MV-4-11 (cell line): ENCODE measurements around the gene HORMAD1.
"Not testable (repeated sequence)": the region's sequence is repeated elsewhere in the genome, so short reads cannot be mapped to it uniquely, and the experiment has no call there.

Experiments
- DNase-seq: peaks from one replicate; lab custom pipeline; 2025; lab: John Stamatoyannopoulos, UW

Gene HORMAD1

DNA sequence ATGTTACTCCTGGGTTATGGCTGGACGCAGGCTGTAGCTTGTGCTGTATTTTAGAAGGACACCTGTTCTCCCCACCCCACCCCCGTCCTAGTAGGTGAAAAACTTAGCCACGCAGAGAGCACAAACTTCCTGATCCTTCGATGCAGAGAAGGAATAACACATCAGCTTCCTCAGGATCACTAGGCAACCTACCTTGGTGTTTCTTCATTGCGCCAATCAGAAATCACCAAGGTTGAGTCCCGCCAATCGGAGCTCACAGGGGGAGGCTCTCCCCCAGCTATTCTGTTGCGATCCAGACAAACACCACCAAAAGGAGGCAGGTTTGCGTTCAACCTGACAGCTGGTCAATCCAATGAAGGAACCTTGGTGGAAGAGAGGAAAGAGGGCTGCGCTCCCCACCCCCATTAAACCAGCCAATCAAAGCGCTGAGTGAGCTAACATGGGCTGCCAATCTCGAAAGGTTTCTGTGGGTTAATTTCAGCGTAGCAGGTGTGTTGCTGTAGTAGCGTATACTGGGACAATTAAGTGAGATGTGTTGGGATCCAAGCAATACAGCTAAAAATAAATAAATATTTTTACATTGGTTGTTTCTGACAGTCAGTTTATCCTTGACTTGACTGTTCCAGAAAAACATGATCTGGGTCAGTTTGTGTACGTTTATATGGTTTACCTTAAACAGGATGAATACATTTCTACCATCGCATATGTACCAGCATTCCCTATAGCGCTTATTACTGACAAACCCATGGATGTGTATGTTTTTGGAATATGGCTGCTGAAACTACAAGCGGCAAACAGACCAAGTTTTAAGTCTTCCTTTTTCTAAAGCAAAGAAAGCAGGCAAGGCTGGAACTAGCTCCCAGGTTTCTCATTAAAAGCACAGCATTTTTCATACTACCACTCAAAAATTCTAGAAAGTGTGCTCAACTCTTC is 23.4 kb downstream of the HORMAD1 start, which contains the start of gene GOLPH3L:
Gene GOLPH3L, minus strand, starts transcription at position 160 of the 933 bp plus-strand sequence. CDS start 2,316 bp downstream, outside the sequence.
- peak; percentile 93 for DNase-seq

GRCh38 chr1:150696590-150696989 is 24.1 kb downstream of the HORMAD1 start:
- no peak for DNase-seq

GRCh38 chr1:150696162-150696561 is 24.5 kb downstream of the HORMAD1 start:
- DNase-seq, result peak; percentile 17

DNA sequence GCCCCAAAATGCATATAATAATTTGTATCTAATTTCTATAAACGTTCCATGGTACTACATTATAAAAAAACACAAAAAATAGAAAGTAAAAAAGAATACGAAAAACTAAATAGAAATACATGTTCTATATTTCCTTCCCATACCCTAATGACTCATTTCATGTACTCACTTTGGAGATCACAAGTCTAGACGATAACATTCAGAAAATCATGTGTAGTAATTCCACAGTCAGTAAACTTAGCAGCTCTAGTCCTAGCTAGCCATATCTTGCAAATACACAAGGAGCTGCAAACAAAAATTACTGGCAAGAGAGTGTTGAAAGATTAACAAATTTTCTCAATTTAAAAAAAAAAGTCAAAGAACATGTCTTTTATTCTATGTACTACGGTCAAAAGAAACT is 25.1 kb downstream of the HORMAD1 start:
- no peak for DNase-seq

- no peak for DNase-seq
Observed at GRCh38 chr1:150692720-150693119, 28.0 kb downstream of the HORMAD1 start.

DNA sequence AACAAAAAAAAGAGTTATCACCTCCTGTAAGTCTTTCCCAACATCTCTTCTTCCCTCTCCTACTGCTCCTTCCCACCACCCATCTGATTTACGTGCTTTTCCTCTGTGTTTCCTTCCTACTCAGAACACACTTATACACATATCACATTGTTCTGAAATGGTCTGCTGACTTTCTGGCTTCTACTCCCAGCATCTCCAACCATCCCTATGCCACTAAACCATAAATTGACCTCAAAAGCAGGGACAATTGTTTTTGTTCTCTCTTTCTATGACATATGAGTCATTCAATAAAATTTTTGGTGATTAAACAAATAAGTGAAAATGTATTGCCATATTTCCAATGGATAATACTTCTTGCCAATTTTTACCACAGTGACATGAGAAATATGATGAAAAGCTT is 31.9 kb downstream of the HORMAD1 start:
- no peak for DNase-seq

DNA sequence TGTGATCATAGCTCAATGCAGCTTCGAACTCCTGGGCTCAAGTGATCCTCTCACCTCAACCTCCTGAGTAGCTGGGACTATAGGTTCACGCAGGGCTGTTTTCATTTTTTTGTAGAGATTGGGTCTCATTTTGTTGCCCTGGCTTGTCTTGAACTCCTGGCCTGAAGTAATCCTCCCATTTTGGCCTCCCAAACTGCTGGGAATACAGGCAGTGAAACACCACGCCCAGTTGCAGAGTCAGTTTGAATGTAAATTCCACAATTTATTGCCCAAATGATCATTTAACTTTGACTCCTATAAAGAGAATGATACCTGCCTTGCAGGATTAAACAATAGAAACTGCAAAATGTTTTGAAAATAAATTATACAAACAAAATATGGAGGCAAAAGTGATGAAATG is 34.4 kb downstream of the HORMAD1 start:
- DNase-seq, result no peak

- DNase-seq, result no peak
Observed at GRCh38 chr1:150683914-150684313, 36.8 kb downstream of the HORMAD1 start.

DNA sequence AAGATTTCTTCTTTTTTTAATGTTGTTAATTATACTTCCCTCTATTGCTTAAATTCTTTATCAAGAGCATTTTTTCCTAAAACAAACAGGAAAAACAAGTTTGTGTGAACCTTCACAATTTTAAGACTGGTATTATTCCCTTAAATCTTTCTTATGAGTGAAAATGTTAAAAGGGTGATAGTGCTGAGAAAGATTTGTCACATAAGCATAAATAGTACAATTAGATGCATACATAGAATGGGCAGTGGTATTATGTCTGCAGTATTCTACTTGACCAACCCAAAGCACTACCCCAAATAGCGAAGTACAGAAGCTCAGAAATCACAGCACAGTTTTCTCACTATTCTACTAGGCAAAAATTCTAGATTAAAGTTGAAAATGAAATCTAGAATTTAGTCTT is 41.7 kb downstream of the HORMAD1 start:
- DNase-seq, result no peak

- no peak for DNase-seq
Observed at GRCh38 chr1:150674881-150675280, 45.8 kb downstream of the HORMAD1 start.

- no peak for DNase-seq
Observed at GRCh38 chr1:150663321-150663720, 57.4 kb downstream of the HORMAD1 start.

DNA sequence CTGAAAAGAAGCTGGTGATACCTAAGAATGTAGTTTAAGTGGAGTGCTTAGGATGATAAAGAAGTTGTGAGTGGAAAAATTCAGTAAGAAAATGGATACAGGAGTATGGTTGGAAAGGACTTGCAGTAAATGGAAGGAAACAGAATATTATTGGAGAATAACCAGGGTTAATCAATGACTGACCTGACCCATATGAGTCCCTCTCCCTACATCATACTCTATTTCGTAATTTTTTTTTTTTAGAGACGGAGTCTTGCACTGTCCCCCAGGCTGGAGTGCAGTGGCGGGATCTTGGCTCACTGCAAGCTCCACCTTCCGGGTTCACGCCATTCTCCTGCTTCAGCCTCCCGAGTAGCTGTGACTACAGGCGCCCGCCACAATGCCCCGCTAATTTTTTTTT is 57.9 kb downstream of the HORMAD1 start:
- DNase-seq, result no peak

DNA sequence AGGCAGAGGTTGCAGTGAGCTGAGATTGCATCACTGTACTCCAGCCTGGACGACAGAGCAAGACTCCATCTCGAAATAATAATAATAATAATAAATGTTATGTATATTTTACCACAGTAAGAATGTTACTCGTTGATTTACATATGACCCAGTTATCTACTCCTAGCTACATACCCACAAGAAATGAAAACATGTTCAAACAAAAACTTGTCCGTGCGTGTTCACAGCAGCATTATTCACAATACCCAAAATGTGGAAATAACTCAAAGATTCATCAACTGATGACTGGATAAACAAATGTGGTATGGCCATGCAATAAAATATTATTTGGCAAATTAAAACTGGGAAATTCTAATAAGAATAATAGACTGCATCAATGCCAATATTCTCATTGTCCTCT is 59.5 kb downstream of the HORMAD1 start:
- no peak for DNase-seq

DNA sequence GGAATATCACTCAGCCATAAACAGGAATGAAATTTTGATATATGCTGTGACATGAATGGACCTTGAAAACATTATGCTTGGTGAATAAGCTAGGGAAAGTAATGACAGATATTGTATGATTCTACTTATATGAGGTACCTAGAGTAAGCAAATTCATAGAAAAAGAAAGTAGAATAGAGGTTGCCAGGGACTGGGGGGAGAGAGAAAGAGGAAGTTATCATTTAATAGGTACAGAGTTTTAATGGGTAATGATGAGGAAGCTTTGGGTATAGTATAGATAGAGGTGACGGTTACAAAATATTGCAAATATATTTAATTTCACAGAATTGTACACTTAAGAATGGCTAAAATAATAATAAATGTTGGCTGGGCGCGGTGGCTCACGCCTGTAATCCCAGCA is 60.1 kb downstream of the HORMAD1 start:
- DNase-seq, result no peak

- not testable (repeated sequence) for DNase-seq
Observed at GRCh38 chr1:150657064-150657463, 63.6 kb downstream of the HORMAD1 start.

- not testable (repeated sequence) for DNase-seq
Observed at GRCh38 chr1:150654635-150655034, 66.1 kb downstream of the HORMAD1 start.

GRCh38 chr1:150650193-150650592 is 70.5 kb downstream of the HORMAD1 start:
- no peak for DNase-seq

- DNase-seq, result no peak
Observed at GRCh38 chr1:150649441-150650075, 71.1 kb downstream of the HORMAD1 start.
